Loucy (cell line): ENCODE measurements around the gene TSPAN13.

Source experiments
- EZH2phosphoT487 ChIP-seq: fragments of 200-600 bp; IDR thresholded peaks from 2 replicates; pipeline ENCODE4 v1.6.1; 2018; ENCODE audit warnings: antibody characterized with exemption, mild to moderate bottlenecking, moderate library complexity, borderline replicate concordance
- TF ChIP-seq, protein P1 (sequence below): fragments of 200-600 bp; sonication (generic); conservative IDR thresholded peaks from 2 replicates; pipeline ENCODE4 v1.5.1; 2014; ENCODE audit warnings: mild to moderate bottlenecking, antibody characterized with exemption, low read length

DNA sequence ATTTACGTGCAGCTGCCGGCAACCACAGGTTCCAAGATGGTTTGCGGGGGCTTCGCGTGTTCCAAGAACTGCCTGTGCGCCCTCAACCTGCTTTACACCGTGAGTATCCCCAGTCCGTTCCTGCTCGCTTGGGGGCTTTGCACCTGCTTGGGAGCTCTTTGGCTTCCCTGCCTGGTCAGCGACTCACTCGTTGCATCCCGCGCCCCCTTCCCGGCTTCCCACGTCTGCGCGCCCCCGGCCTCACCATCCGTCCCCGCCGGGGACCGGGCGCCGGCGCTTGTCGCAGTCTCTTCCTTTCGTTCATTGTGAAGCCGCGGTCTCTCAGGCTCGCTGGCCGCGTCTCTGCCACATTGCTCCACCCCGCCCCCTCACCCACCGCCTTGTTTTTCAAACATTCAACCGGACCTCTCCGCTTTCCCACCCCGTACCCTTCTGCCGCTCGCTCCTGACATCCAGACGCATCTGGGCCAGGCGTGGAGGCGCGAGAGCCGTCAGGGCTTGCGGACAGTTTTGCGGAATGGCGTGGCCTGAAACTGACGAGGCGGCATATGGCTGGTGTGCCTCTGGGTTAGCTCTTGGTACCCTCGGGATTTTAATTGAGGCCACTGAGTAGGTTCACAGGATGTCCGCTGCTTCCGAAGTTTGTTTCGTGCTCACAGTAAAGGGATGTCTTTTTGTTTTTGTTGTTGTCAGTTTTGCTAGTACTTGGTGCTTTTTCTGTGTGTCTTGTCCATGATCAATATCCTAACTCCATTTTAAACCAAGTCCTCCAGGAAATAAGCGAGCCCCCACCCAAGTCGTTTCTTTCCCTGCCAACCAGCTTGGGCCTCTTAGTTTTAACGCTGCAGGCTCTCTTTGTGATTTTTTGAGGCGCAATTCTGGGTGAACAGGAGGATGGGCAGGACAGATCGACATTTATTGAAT lies 639 bp downstream of the TSPAN13 start:
- TF ChIP-seq, protein P1, sequence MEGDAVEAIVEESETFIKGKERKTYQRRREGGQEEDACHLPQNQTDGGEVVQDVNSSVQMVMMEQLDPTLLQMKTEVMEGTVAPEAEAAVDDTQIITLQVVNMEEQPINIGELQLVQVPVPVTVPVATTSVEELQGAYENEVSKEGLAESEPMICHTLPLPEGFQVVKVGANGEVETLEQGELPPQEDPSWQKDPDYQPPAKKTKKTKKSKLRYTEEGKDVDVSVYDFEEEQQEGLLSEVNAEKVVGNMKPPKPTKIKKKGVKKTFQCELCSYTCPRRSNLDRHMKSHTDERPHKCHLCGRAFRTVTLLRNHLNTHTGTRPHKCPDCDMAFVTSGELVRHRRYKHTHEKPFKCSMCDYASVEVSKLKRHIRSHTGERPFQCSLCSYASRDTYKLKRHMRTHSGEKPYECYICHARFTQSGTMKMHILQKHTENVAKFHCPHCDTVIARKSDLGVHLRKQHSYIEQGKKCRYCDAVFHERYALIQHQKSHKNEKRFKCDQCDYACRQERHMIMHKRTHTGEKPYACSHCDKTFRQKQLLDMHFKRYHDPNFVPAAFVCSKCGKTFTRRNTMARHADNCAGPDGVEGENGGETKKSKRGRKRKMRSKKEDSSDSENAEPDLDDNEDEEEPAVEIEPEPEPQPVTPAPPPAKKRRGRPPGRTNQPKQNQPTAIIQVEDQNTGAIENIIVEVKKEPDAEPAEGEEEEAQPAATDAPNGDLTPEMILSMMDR, result no peak
- TF ChIP-seq EZH2phosphoT487, result no peak
